ENCODE data around the gene PDXK.

Gene PDXK

DNA sequence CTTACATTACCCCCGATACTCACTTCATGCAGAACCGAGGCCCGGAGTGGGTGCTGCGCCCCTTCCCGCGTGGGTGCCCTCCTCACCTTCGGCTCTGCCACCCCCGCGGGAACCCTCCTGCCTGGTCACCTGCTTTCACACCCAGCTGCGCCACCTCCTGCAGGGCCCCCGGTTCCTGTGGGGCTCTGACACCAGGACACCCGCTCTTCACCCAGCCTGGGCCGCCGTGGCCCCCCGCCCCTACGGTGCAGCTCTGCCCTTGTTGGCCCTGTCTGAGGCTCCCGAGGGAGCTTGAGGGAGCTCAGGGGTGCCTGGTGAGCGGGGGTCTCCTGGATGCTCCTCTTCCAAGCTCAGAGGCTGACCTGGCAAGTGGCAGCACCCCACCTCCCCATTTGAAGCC is 89.4 kb downstream of the PDXK start:
- no peak for DNase-seq

DNA sequence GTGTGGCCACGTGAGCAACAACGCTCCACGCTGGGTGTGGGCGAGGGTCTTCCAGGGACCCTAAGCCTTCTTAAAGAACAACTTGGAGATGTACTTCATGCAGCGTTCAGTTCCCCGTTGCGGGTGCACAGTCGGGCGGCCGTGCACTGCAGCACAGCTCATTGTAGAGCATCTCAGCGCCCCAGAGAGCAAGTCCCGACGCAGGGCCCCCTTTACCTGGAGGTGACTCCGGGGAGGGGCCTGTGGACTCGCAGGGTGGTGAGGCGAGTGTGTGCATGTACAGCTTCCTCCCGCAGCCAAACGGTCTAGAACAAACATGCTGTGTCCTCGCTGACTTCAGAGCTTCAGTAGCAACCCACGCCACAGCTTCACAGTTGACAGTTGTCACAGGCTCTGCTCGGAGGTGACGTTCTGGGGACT is 89.9 kb downstream of the PDXK start:
- no peak for DNase-seq

DNA sequence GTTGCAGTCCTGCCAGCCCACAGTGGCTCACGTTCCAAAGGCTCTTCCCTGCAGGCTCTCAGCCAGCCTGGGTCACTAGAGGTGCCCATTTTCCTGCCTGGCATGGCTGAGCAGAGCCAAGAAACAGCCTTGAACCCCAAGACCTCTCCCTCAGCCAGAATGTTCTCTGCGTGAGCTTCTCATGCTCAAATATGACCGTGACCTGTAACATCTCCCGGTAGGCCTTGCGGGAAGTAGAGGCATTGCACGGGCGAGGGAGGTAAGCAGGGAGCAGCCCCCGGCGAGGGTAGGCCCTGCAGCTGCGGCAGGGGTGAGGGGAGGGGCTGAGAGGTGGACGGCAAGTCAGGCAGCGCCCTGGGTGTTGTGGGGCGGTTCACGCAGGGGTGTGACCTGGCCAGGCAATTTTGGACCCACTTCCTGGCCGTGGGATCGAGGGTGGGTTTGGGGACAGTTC is 90.4 kb downstream of the PDXK start:
- no peak for DNase-seq

DNA sequence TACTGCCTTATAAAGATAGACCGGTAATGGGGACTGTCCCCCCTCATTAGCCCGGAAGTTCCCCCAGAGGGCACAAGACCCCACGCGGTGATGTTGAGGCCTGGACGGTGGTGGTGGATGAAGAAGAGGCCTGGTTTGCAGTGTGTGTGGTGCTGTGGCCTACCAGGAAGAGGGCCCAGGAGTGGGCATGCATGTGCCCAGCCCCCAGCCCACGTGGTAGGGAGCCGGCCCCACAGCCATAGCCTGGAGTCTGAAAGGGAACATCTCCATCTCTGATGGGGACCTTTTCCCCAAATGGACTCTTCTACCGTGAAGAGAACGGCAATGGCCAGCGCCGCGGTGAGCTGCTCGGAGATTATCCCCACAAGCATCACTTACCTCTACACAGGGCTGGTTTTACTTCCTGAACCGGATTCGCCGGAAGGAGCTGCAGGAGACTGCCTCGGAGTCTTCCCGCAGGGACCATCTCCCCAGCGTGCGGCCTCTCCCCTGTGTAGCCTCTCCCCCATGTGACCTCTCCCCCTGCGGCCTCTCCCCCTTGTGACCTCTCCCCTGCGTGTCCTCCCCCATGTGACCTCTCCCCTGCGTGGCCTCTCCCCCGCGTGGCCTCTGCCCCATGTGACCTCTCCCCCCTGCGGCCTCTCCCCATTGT is 91.0 kb downstream of the PDXK start:
- no peak for DNase-seq

DNA sequence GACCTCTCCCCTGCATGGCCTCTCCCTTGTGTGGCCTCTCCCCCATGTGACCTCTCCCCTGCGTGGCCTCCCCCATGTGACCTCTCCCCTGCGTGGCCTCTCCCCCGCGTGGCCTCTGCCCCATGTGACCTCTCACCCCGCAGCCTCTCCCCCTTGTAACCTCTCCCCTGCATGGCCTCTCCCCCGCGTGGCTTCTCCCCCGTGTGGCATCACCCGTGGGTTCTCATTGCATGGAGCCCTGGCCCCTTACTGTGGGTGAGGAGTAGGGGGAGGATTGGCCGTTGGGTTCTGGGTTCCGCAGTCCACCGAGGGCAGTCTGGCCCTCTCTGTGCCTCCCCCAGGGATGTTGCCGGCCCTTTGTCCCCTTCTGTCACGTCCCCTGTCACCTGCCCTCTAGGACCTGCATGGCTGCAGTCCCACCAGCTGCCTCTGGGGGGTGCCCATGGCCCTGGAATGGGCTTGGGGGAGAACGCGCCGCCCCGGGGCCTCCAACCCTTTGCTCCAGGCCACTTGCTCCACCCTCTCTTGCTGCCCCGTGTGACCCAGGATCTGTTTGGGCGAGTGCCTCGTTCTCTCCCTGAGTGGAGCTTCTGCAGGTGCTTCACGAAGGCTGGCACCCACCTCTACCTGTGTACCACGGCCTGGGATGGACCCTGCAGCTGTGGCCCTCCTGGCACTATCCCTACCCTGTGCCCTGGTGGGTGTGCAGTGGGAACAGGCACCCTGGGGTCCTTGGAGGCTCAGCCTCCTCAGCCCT is 91.8 kb downstream of the PDXK start:
- no peak for DNase-seq

DNA sequence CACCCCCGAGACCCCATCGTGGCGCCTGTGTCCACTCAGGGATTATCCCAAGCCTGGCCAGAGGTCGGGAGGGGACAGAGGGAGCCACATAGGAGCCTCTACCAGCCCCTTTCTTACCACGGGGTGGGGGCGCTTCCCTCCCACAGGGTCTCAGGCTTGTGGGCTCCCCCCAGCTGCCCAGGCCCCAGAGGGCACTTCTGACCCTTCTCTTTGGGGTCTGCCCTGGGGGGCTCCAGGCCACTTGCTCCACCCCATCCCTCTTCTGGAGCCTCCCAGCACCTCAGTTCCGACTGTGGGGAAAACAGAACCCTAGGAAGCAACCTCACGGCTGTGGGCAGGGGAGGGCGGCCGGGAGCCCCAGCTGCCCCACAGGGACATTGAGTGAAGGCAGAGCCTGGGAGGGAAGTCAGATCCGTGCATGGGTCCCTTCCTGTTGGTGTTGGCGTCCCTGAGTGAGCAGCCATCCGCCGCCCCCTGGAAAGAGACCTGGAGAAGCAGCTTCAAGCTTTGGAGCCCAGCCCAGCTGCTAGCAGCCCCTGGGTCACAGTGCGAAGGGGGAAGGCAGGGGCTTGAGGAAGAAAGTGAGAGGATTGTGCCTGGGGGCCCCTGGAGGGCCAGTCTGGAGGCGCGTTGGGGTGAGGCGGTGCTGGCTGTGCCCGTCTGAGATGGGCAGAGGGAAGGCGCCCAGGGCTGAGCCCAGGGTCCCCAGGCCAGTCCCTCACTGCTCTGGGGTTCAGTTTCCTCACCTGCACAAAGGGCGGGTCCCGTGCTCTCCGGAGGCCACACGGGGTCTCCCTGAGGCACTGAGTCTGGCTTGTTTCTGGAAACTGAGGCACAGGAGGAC is 92.6 kb downstream of the PDXK start:
- DNase-seq, result no peak

All from NCI-H1417 treated with DMSO at 0.1 percent for 48 hours (cell line).